WERI-Rb-1 (cell line): Measurements from ENCODE around the gene HYAL3.

ENCODE experiments used
- DNase-seq: peaks from one replicate; pipeline ENCODE4 v3.0.0-alpha.2; 2020
- H3K27ac ChIP-seq: fragments of 250-450 bp; sonication (Bioruptor Pico); 2 replicates; pipeline ENCODE4 v1.5.1; 2020; ENCODE audit warnings: mild to moderate bottlenecking, moderate library complexity
- H3K27me3 ChIP-seq: fragments of 250-450 bp; sonication (Bioruptor Pico); 2 replicates; pipeline ENCODE4 v1.5.1; 2021; ENCODE audit warnings: mild to moderate bottlenecking, low read depth, moderate library complexity; ENCODE audit not compliant: insufficient read depth, severe bottlenecking
- H3K36me3 ChIP-seq: fragments of 250-450 bp; sonication (Bioruptor Pico); 2 replicates; pipeline ENCODE4 v1.5.1; 2020; ENCODE audit warnings: mild to moderate bottlenecking, moderate library complexity
- H3K4me3 ChIP-seq: 2 replicates; pipeline ENCODE4 v1.5.1; 2011; ENCODE audit warnings: low read depth, mild to moderate bottlenecking, control low read depth, low read length
- H3K9me3 ChIP-seq: fragments of 250-450 bp; sonication (Bioruptor Pico); 2 replicates; pipeline ENCODE4 v1.5.1; 2021; ENCODE audit warnings: mild to moderate bottlenecking, moderate library complexity; ENCODE audit not compliant: severe bottlenecking
- TF ChIP-seq, protein P1 (sequence below): IDR thresholded peaks from 2 replicates; pipeline ENCODE4 v1.5.1; 2011; ENCODE audit warnings: low read depth, mild to moderate bottlenecking, control low read depth, inconsistent platforms, low read length

The HYAL3 gene

DNA sequence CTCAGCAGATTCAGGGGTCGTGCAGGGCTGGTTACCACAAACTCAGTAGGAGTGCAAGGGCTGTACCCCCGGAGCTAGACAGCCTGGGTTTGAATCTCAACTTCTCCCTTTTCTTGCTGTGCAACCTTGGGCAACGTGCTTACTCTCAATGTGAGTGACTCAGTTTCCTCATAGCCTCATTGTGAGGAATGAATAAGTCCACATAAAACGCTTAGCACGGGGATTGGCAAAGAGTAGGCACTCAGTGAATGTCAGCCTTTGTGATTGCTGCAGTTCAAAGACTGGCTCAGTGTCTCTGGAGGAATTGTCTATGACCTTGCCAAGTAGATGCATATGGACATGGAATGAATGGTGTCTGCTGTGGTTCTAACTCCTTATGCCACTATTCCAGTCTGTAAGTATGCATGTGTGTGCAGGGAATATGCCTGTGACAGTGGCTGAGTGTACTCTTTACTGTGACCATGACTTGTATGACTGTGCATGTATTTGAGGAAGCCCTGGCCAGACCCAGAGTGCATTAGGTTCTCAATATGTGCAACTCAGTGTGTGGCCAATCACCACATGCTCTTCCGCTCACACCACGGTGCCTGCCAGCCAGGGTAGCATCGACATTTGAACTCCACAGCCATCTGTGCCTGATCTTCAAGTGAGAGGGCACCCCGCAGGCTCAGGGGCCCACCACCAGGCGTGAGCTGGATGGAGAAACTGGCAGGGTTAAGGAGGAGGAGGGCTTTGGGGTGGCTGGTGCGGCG lies 900 bp upstream of the HYAL3 start:
- TF ChIP-seq, protein P1, sequence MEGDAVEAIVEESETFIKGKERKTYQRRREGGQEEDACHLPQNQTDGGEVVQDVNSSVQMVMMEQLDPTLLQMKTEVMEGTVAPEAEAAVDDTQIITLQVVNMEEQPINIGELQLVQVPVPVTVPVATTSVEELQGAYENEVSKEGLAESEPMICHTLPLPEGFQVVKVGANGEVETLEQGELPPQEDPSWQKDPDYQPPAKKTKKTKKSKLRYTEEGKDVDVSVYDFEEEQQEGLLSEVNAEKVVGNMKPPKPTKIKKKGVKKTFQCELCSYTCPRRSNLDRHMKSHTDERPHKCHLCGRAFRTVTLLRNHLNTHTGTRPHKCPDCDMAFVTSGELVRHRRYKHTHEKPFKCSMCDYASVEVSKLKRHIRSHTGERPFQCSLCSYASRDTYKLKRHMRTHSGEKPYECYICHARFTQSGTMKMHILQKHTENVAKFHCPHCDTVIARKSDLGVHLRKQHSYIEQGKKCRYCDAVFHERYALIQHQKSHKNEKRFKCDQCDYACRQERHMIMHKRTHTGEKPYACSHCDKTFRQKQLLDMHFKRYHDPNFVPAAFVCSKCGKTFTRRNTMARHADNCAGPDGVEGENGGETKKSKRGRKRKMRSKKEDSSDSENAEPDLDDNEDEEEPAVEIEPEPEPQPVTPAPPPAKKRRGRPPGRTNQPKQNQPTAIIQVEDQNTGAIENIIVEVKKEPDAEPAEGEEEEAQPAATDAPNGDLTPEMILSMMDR = no peak
- H3K27me3 ChIP-seq = no peaks in the 10 kb centered on the region
- peak overlapping the region; percentile 73 for H3K27ac ChIP-seq
- DNase-seq = no peak
- H3K9me3 ChIP-seq = no peaks in the 10 kb centered on the region
- H3K36me3 ChIP-seq = no peaks in the 10 kb centered on the region
- H3K4me3 ChIP-seq = peak overlapping the region; percentile 86

DNA sequence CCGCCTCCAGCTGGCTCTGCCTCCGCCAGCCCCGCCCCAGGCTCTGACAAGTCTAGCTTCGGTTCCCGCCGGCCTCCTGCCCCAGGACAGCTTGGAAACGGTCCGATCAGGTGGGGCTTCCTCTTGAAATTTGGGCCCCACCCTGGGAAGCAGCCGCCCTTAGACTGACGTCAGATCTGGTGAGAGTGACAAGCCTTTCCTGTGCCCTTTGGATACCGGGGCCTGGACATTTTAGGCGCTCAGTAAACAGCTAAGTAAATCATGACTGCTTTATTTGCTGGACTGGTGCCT lies 378 bp upstream of the HYAL3 start:
- peak overlapping the region; percentile 73 for H3K27ac ChIP-seq
- TF ChIP-seq, protein P1 = no peak

DNA sequence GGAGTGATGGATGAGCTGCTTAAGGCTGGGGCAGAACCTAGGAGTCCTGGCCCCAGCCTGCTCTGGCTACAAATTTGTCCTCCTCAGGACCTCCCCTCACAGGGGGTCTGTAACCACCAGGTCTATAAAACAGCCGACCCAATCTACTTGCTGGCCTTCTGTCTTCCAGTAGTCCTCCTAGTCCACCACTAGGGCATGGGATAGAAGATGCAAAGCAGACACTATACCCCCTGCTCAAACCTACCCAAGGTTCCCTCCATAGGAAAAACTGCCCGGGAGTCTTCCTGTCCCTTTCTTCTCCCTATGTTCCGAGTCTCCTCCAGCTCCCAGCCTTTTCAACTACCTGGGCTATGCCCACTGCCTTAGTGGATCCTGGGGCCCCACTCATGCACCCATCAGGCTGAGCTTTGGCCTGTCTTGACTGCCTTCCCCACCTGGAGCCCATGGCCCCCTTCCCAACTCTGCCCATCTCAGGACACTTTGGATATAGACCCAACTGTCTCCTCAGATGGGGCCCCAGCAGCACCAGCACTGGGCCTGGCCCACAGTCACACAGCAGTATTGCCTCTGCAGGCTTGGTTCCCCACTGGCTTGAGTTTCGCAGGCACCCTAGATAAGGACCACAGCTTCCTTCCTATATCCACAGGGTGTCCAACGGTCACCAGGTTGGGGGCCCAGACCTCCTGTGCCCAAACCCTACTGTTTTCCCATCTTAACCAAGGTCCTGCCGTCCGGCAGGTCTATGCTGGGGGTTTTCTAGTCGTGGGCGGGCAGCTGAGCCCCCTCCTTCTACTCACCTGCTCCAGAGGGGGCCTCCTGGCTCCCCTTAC lies 1.1 kb downstream of the HYAL3 start:
- H3K36me3 ChIP-seq = no peaks in the 10 kb centered on the region
- H3K27me3 ChIP-seq = no peaks in the 10 kb centered on the region
- TF ChIP-seq, protein P1 = no peak
- H3K9me3 ChIP-seq = no peaks in the 10 kb centered on the region
- DNase-seq = no peak
- peak overlapping the region; percentile 86 for H3K4me3 ChIP-seq
- H3K27ac ChIP-seq = peak overlapping the region; percentile 64

More for the DNA sequence above, 378 bp upstream of the HYAL3 start:
- Histone ChIP-seq H3K9me3 (no peaks in the 10 kb centered on the region), H3K27me3 (no peaks in the 10 kb centered on the region), H3K4me3 (peak overlapping the region; percentile 86), H3K36me3 (no peaks in the 10 kb centered on the region)
- no peak for DNase-seq

DNA sequence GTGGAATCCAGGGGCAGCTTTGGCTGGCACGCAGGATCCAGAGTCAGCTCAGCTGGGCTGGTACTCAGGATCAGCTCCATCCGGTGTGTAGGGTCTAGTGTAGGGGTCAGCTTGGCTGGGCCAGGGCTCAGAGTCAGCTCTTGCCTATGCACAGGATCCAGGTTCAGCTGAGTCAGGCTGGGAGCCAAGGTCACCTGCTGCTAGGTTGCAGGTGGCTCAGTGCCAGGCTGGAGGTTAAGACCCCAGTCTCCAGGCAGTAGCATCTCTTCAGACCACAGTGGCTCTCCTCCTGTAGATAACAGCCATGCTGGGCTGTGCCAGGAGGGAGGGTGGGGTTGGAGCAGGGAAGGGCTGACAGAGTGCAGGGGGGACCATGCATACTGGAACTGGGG lies 1.8 kb downstream of the HYAL3 start:
- Histone ChIP-seq H3K4me3 (no peak overlapping the region), H3K27me3 (no peaks in the 10 kb centered on the region), H3K27ac (no peak overlapping the region), H3K9me3 (no peaks in the 10 kb centered on the region), H3K36me3 (no peaks in the 10 kb centered on the region)
- no peak for DNase-seq
- TF ChIP-seq, protein P1 = no peak

DNA sequence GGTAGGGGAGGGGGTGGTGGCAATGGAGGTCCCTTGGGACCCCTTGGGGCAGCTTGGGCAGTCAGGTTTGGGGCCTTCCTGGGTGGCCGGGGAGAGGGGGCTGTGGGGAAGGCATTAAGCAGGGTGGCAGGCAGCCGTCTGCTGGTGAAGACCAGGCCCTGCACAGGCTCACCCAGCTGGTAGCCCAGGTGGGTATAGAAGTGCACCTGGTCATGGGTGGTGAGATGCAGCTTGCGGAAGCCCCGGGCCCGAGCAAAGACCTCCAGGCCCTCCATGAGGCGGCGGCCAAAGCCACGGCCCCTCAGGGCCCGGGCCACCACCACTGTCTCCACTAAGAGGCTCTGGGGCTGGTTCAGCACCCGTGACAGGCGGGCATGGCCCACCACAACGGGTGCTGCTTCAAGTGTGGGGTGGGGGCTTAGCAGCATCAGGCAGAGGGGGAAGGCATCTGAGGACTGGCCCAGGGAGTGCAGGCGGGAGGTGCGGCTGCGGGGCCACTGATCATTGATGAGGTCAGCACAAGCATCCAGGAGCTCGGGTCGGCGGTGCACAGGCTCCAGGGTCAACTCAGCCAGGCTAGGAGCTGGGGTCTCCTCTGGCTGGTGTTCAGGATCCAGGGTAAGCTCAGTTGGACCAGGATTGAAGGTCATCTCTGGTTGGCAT lies 2.4 kb downstream of the HYAL3 start:
- no peaks in the 10 kb centered on the region for H3K9me3 ChIP-seq
- 0 out of 2 replicates have a peak, but pooled peaks cover under 1% of the 10 kb centered on the region for H3K36me3 ChIP-seq
- no peak overlapping the region for H3K27ac ChIP-seq
- no peak for DNase-seq
- TF ChIP-seq, protein P1 = no peak
- H3K4me3 ChIP-seq = no peak overlapping the region
- H3K27me3 ChIP-seq = no peaks in the 10 kb centered on the region
